PFSK-1 (cell line): ENCODE results near the gene YIPF4.

Experiments used
- FOXP2 ChIP-seq: optimal IDR thresholded peaks from 2 replicates; pipeline ENCODE3; 2011; ENCODE audit warnings: borderline replicate concordance, control low read depth, inconsistent platforms; ENCODE audit not compliant: insufficient read depth; ENCODE audit errors: extremely low read length, extremely low read depth
- POLR2AphosphoS5 ChIP-seq: IDR thresholded peaks from 2 replicates; pipeline ENCODE4 v1.6.1; 2012; ENCODE audit warnings: low read depth, mild to moderate bottlenecking, control low read depth, low read length, moderate library complexity
- SIN3A ChIP-seq: IDR thresholded peaks from 2 replicates; pipeline ENCODE4 v1.6.1; 2012; ENCODE audit warnings: mild to moderate bottlenecking, low read length, moderate library complexity, borderline replicate concordance; ENCODE audit not compliant: insufficient read depth
- TAF1 ChIP-seq: IDR thresholded peaks from 2 replicates; pipeline ENCODE4 v1.6.1; 2012; ENCODE audit warnings: low read length, control low read depth, borderline replicate concordance; ENCODE audit not compliant: insufficient read depth
- TF ChIP-seq, protein P1 (sequence below), 2 experiments: IDR thresholded peaks; 2 replicates each; pipeline versions ENCODE4 v1.6.1 to v1.8.0; 2011 to 2012; ENCODE audit warnings: low read depth in 2 of 2, low read length in 2 of 2, control low read depth in 1 of 2, inconsistent platforms in 1 of 2, mild to moderate bottlenecking in 1 of 2, moderate library complexity in 1 of 2; ENCODE audit not compliant: insufficient read depth in 1 of 2

YIPF4 gene

GRCh38 chr2:32355976-32356680 lies 78.4 kb downstream of the YIPF4 start:
- TF ChIP-seq POLR2AphosphoS5 (no peak), TAF1 (no peak), FOXP2 (no peak), SIN3A (no peak)
- TF ChIP-seq, protein P1, sequence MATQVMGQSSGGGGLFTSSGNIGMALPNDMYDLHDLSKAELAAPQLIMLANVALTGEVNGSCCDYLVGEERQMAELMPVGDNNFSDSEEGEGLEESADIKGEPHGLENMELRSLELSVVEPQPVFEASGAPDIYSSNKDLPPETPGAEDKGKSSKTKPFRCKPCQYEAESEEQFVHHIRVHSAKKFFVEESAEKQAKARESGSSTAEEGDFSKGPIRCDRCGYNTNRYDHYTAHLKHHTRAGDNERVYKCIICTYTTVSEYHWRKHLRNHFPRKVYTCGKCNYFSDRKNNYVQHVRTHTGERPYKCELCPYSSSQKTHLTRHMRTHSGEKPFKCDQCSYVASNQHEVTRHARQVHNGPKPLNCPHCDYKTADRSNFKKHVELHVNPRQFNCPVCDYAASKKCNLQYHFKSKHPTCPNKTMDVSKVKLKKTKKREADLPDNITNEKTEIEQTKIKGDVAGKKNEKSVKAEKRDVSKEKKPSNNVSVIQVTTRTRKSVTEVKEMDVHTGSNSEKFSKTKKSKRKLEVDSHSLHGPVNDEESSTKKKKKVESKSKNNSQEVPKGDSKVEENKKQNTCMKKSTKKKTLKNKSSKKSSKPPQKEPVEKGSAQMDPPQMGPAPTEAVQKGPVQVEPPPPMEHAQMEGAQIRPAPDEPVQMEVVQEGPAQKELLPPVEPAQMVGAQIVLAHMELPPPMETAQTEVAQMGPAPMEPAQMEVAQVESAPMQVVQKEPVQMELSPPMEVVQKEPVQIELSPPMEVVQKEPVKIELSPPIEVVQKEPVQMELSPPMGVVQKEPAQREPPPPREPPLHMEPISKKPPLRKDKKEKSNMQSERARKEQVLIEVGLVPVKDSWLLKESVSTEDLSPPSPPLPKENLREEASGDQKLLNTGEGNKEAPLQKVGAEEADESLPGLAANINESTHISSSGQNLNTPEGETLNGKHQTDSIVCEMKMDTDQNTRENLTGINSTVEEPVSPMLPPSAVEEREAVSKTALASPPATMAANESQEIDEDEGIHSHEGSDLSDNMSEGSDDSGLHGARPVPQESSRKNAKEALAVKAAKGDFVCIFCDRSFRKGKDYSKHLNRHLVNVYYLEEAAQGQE (IDR thresholded peaks at IDR 0.05; ENCODE audit: insufficient read depth in 1 of 2, low read depth in 2 of 2, low read length in 2 of 2) = no peak

DNA sequence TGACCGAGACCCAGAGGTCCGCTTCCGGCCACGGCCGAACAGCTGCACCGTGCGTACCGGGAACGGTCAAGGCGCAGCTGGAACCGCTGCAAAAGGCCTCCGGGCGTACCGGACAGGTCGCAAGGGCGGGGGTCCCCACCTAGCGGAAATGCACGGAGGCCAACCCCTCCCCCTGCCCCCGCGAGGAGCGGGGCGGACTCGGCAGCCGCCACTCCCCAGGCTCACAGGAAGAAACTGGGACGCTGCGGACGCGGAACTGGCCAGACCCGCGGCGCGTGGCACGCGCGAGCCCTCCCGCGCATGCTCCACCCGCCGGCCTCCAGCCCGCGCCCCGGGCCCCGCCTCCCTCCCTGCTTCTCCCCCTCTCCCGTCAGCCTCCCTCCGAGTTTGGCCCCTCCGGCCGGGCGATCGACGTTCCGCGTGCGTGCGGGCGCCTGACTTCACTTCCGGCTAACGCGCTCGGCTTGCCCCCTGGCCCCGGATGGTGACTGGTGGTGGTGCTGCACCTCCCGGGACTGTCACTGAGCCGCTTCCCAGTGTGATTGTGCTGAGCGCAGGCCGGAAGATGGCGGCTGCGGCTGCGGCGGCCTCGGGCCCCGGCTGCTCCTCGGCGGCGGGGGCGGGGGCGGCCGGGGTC lies 79.1 kb downstream of the YIPF4 start, which contains the start of gene BIRC6:
Gene BIRC6 (plus strand): TSS at position 343 of the 637 bp plus-strand sequence. CDS start 139 bp downstream, at position 482.
- TF ChIP-seq TAF1 = peak; percentile 79
- peak; percentile 88 for TF ChIP-seq POLR2AphosphoS5
- TF ChIP-seq, protein P1 (IDR thresholded peaks at IDR 0.05; ENCODE audit: insufficient read depth in 1 of 2, low read depth in 2 of 2, low read length in 2 of 2) = peak; percentile 19 to 30; a peak in 1 of 4 replicates
- peak; percentile 80 for TF ChIP-seq FOXP2
- TF ChIP-seq SIN3A = 0 out of 2 replicates have a peak, but pooled peaks have one; percentile 31

GRCh38 chr2:32357318-32358110 lies 79.8 kb downstream of the YIPF4 start:
- TF ChIP-seq FOXP2 (no peak), TAF1 (no peak), SIN3A (no peak; the same call in 1 of the 2 replicates), POLR2AphosphoS5 (0 out of 2 replicates have a peak, but pooled peaks have one; percentile 8)
- TF ChIP-seq, protein P1 (IDR thresholded peaks at IDR 0.05; ENCODE audit: insufficient read depth in 1 of 2, low read depth in 2 of 2, low read length in 2 of 2) = no peak

DNA sequence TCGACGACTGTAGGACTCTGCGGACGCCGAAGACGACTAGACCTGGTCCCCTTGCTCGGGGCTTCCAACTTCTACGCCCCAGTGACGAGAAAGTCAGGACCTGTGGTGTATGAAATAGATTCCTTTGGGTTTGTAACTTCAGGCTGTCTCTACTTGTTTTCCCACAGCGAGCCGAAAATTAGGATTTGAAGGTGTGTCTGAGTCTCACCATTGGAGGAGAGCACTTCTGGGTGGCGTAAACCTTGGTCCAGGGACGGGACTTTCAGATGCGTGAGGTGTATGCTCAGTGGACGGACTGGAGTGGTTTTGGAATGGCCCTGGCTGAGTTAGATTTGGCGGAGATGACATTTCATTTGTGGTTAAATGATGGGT lies 80.4 kb downstream of the YIPF4 start:
- TF ChIP-seq POLR2AphosphoS5 (0 out of 2 replicates have a peak, but pooled peaks have one; percentile 9), TAF1 (no peak)
- TF ChIP-seq, protein P1 (IDR thresholded peaks at IDR 0.05; ENCODE audit: insufficient read depth in 1 of 2, low read depth in 2 of 2, low read length in 2 of 2) = no peak
